Measurements from ENCODE around the gene RND3.

Gene RND3

GRCh38 chr2:150441784-150442183, 45.7 kb downstream of the RND3 start:
- peaks cover 6% of the 10 kb centered on the region for H3K9me3 Mint-ChIP-seq
- H3K4me3 Mint-ChIP-seq: no peak overlapping the region
- no peaks in the 10 kb centered on the region for H3K36me3 Mint-ChIP-seq (ENCODE audit: low read depth)
- peaks cover 11% of the 10 kb centered on the region for H3K4me1 Mint-ChIP-seq
- no peak for TF ChIP-seq CTCF (IDR thresholded peaks at IDR 0.05; ENCODE audit: unreplicated experiment in 3 of 3)
- H3K27me3 Mint-ChIP-seq (ENCODE audit: low read depth): no peaks in the 10 kb centered on the region
- H3K27ac Mint-ChIP-seq: peak overlapping the region in 2 of 3 experiments; percentile 64

- no peaks in the 10 kb centered on the region for H3K36me3 Mint-ChIP-seq (ENCODE audit: low read depth)
- TF ChIP-seq CTCF (IDR thresholded peaks at IDR 0.05; ENCODE audit: unreplicated experiment in 3 of 3): no peak
- peaks cover 11% of the 10 kb centered on the region for H3K4me1 Mint-ChIP-seq
- H3K27me3 Mint-ChIP-seq (ENCODE audit: low read depth): no peaks in the 10 kb centered on the region
- H3K27ac Mint-ChIP-seq: peak overlapping the region in 2 of 3 experiments; percentile 64
- no peak overlapping the region for H3K4me3 Mint-ChIP-seq
- peaks cover 11% of the 10 kb centered on the region for H3K9me3 Mint-ChIP-seq
These were observed 46.2 kb downstream of the RND3 start for GRCh38 chr2:150441226-150441625.

GRCh38 chr2:150438654-150439053, 48.8 kb downstream of the RND3 start:
- no peak for TF ChIP-seq CTCF (IDR thresholded peaks at IDR 0.05; ENCODE audit: unreplicated experiment in 3 of 3)
- H3K4me1 Mint-ChIP-seq: peaks cover 11% of the 10 kb centered on the region
- H3K9me3 Mint-ChIP-seq: peaks cover 22% of the 10 kb centered on the region

GRCh38 chr2:150438041-150438440, 49.4 kb downstream of the RND3 start:
- peaks cover 11% of the 10 kb centered on the region for H3K4me1 Mint-ChIP-seq
- no peaks in the 10 kb centered on the region for H3K27me3 Mint-ChIP-seq (ENCODE audit: low read depth)
- H3K36me3 Mint-ChIP-seq (ENCODE audit: low read depth): peaks cover 8% of the 10 kb centered on the region
- TF ChIP-seq CTCF (IDR thresholded peaks at IDR 0.05; ENCODE audit: unreplicated experiment in 3 of 3): no peak
- peaks cover 22% of the 10 kb centered on the region for H3K9me3 Mint-ChIP-seq
- no peak overlapping the region for H3K4me3 Mint-ChIP-seq
- H3K27ac Mint-ChIP-seq: no peak overlapping the region

More at GRCh38 chr2:150438654-150439053, 48.8 kb downstream of the RND3 start:
- H3K27me3 Mint-ChIP-seq (ENCODE audit: low read depth): no peaks in the 10 kb centered on the region
- no peak overlapping the region for H3K4me3 Mint-ChIP-seq
- no peak overlapping the region for H3K27ac Mint-ChIP-seq
- H3K36me3 Mint-ChIP-seq (ENCODE audit: low read depth): peaks cover 8% of the 10 kb centered on the region

- peaks cover 8% of the 10 kb centered on the region for H3K36me3 Mint-ChIP-seq (ENCODE audit: low read depth)
- peaks cover 21% of the 10 kb centered on the region for H3K9me3 Mint-ChIP-seq
- peaks cover 29% of the 10 kb centered on the region for H3K4me1 Mint-ChIP-seq
- TF ChIP-seq CTCF (IDR thresholded peaks at IDR 0.05; ENCODE audit: unreplicated experiment in 3 of 3): no peak
- no peak overlapping the region for H3K4me3 Mint-ChIP-seq
- H3K27ac Mint-ChIP-seq: no peak overlapping the region
- no peaks in the 10 kb centered on the region for H3K27me3 Mint-ChIP-seq (ENCODE audit: low read depth)
These were observed 55.2 kb downstream of the RND3 start for GRCh38 chr2:150432312-150432625.

GRCh38 chr2:150431561-150432311, 55.7 kb downstream of the RND3 start:
- H3K9me3 Mint-ChIP-seq: peaks cover 16% of the 10 kb centered on the region
- no peaks in the 10 kb centered on the region for H3K27me3 Mint-ChIP-seq (ENCODE audit: low read depth)
- H3K4me3 Mint-ChIP-seq: no peak overlapping the region
- H3K27ac Mint-ChIP-seq: peak overlapping the region in 2 of 3 experiments; percentile 16 to 26
- peaks cover 34% of the 10 kb centered on the region for H3K4me1 Mint-ChIP-seq
- peaks cover 8% of the 10 kb centered on the region for H3K36me3 Mint-ChIP-seq (ENCODE audit: low read depth)
- no peak for TF ChIP-seq CTCF (IDR thresholded peaks at IDR 0.05; ENCODE audit: unreplicated experiment in 3 of 3)
